ENCODE results near the gene RTCA.

The RTCA gene

DNA sequence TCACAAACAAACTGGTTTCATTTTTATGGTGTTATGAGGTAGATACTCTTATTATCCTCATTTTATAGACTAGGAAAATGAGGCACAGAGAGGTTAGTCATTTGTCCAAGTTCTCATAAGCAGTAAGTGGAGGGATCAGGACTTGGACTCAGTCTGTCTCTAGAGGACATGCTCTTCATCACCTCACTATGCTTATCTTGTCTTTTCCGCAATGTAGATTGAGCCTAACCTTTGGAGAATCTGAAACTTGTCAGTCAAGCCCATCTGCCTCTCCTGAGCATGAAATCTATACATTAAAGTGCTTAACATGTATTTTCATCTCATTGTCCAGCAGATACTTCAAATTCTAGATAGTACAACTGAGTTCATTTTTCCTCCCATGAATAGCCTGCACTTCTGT lies 74.5 kb downstream of the RTCA start:
- Histone ChIP-seq H3K27me3 (ENCODE audit: insufficient read depth, low read length, poor library complexity) (no peaks in the 10 kb centered on the region), H3K4me1 (ENCODE audit: insufficient read depth, low read length) (no peaks in the 10 kb centered on the region), H3K4me3 (ENCODE audit: low read depth in 1 of 2, low read length in 2 of 2) (no peak overlapping the region), H3K79me2 (ENCODE audit: insufficient read depth, low read length) (no peaks in the 10 kb centered on the region), H3K9me3 (ENCODE audit: insufficient read depth, low read length, severe bottlenecking) (no peaks in the 10 kb centered on the region), H3K36me3 (ENCODE audit: insufficient read depth, low read length) (no peaks in the 10 kb centered on the region), H3K4me2 (ENCODE audit: insufficient read depth, low read length) (no peak overlapping the region), H2AFZ (ENCODE audit: low read depth, low read length) (no peak overlapping the region), H3K27ac (ENCODE audit: low read length) (no peak overlapping the region), H3K9ac (ENCODE audit: low read depth, low read length) (no peak overlapping the region), H4K20me1 (ENCODE audit: insufficient read depth, low read length) (no peaks in the 10 kb centered on the region)
- TF ChIP-seq, protein P1, sequence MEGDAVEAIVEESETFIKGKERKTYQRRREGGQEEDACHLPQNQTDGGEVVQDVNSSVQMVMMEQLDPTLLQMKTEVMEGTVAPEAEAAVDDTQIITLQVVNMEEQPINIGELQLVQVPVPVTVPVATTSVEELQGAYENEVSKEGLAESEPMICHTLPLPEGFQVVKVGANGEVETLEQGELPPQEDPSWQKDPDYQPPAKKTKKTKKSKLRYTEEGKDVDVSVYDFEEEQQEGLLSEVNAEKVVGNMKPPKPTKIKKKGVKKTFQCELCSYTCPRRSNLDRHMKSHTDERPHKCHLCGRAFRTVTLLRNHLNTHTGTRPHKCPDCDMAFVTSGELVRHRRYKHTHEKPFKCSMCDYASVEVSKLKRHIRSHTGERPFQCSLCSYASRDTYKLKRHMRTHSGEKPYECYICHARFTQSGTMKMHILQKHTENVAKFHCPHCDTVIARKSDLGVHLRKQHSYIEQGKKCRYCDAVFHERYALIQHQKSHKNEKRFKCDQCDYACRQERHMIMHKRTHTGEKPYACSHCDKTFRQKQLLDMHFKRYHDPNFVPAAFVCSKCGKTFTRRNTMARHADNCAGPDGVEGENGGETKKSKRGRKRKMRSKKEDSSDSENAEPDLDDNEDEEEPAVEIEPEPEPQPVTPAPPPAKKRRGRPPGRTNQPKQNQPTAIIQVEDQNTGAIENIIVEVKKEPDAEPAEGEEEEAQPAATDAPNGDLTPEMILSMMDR (IDR thresholded peaks at IDR 0.05; ENCODE audit: borderline replicate concordance, extremely low read depth, low read length, poor library complexity, severe bottlenecking), result no peak
- TF ChIP-seq EZH2 (IDR thresholded peaks at IDR 0.05; ENCODE audit: borderline replicate concordance, low read depth, low read length, severe bottlenecking), result no peak
- ATAC-seq (ENCODE audit: insufficient read depth, low read depth) (no peak), DNase-seq (no peak)

DNA sequence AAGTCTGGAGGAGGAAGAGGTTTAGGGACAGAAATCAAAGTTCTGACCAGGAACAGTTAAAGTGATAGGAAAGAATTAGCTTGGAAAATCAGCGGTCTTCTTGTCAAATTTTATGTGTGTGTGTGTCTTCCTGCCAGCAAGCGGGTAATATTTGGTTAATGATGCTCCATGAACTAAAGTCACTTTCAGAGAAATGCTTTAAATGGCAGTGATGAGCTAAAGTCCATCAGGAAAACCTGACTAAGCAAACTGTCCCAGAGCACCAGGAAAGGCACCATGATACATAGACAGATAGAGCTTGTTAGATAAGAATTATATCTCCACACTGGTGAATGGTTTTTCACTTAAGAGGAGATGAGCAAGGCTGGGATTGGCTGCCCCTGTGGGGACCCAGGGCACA lies 76.3 kb downstream of the RTCA start:
- Histone ChIP-seq H3K4me1 (ENCODE audit: insufficient read depth, low read length) (no peaks in the 10 kb centered on the region), H2AFZ (ENCODE audit: low read depth, low read length) (no peak overlapping the region), H3K79me2 (ENCODE audit: insufficient read depth, low read length) (no peaks in the 10 kb centered on the region), H3K9me3 (ENCODE audit: insufficient read depth, low read length, severe bottlenecking) (no peaks in the 10 kb centered on the region), H3K4me3 (ENCODE audit: low read depth in 1 of 2, low read length in 2 of 2) (no peak overlapping the region), H3K9ac (ENCODE audit: low read depth, low read length) (no peak overlapping the region), H4K20me1 (ENCODE audit: insufficient read depth, low read length) (no peaks in the 10 kb centered on the region), H3K4me2 (ENCODE audit: insufficient read depth, low read length) (no peak overlapping the region), H3K27me3 (ENCODE audit: insufficient read depth, low read length, poor library complexity) (no peaks in the 10 kb centered on the region), H3K27ac (ENCODE audit: low read length) (no peak overlapping the region), H3K36me3 (ENCODE audit: insufficient read depth, low read length) (no peaks in the 10 kb centered on the region)
- no peak for DNase-seq
- ATAC-seq (ENCODE audit: insufficient read depth, low read depth), result no peak
- TF ChIP-seq, protein P1 (IDR thresholded peaks at IDR 0.05; ENCODE audit: borderline replicate concordance, extremely low read depth, low read length, poor library complexity, severe bottlenecking), result no peak
- TF ChIP-seq EZH2 (IDR thresholded peaks at IDR 0.05; ENCODE audit: borderline replicate concordance, low read depth, low read length, severe bottlenecking), result no peak
